Glomerular endothelial cell (primary cell): ENCODE data around the gene EHHADH. TPM values are rescaled to one million over a fixed set of nuclear protein-coding genes. Genes with fewer than 3 reads are reported as not detected.
"Not testable (repeated sequence)": the region's sequence is repeated elsewhere in the genome, so short reads cannot be mapped to it uniquely, and the experiment has no call there.

ENCODE experiments used
- DNase-seq: peaks from one replicate; pipeline ENCODE4 v3.0.0-alpha.2; 2011; ENCODE audit warnings: low read depth, low spot score; ENCODE audit errors: extremely low read depth
- total RNA-seq: library from RNA; depleted of rRNA; stranded (reverse); fragments of >200 nt; gene quantifications from 2 replicates; pipeline ENCODE4 v1.2.3, GENCODE V29; 2015

The EHHADH gene
- total RNA-seq, 1 donor from 2014 or later = 5.2 TPM

- DNase-seq = not testable (repeated sequence)
Observed at GRCh38 chr3:185253133-185253532, 716 bp downstream of the EHHADH start.

- DNase-seq = no peak
Observed at GRCh38 chr3:185251272-185251671, 2.6 kb downstream of the EHHADH start.

- DNase-seq = no peak
Observed at GRCh38 chr3:185250653-185251052, 3.2 kb downstream of the EHHADH start.

GRCh38 chr3:185250247-185250646, 3.6 kb downstream of the EHHADH start:
- DNase-seq = no peak

- DNase-seq = no peak
Observed at GRCh38 chr3:185242642-185243041, 11.2 kb downstream of the EHHADH start.

- DNase-seq = no peak
Observed at GRCh38 chr3:185236969-185237368, 16.9 kb downstream of the EHHADH start.

GRCh38 chr3:185233328-185233727, 20.5 kb downstream of the EHHADH start:
- no peak for DNase-seq

GRCh38 chr3:185226526-185226925, 27.3 kb downstream of the EHHADH start:
- not testable (repeated sequence) for DNase-seq

- no peak for DNase-seq
Observed at GRCh38 chr3:185225523-185225922, 28.3 kb downstream of the EHHADH start.

- DNase-seq = no peak
Observed at GRCh38 chr3:185225080-185225479, 28.8 kb downstream of the EHHADH start.

GRCh38 chr3:185221203-185221602, 32.6 kb downstream of the EHHADH start:
- DNase-seq = no peak

GRCh38 chr3:185216607-185216958, 37.3 kb downstream of the EHHADH start:
- DNase-seq = no peak

GRCh38 chr3:185215873-185216606, 37.8 kb downstream of the EHHADH start:
- no peak for DNase-seq

- no peak for DNase-seq
Observed at GRCh38 chr3:185212559-185212958, 41.3 kb downstream of the EHHADH start.

- no peak for DNase-seq
Observed at GRCh38 chr3:185212086-185212485, 41.8 kb downstream of the EHHADH start.

GRCh38 chr3:185210621-185211142, 43.2 kb downstream of the EHHADH start:
- DNase-seq = no peak

- no peak for DNase-seq
Observed at GRCh38 chr3:185208823-185209222, 45.0 kb downstream of the EHHADH start.

GRCh38 chr3:185207931-185208746, 45.7 kb downstream of the EHHADH start:
- no peak for DNase-seq

- no peak for DNase-seq
Observed at GRCh38 chr3:185207481-185207880, 46.4 kb downstream of the EHHADH start.

- DNase-seq = no peak
Observed at GRCh38 chr3:185205865-185206264, 48.0 kb downstream of the EHHADH start.

- DNase-seq = no peak
Observed at GRCh38 chr3:185204894-185205293, 49.0 kb downstream of the EHHADH start.

GRCh38 chr3:185200639-185201038, 53.2 kb downstream of the EHHADH start:
- no peak for DNase-seq
